Upper lobe of left lung (tissue), 4 donors: Measurements from ENCODE around the gene CALN1.

ENCODE experiments used
- POLR2AphosphoS5 ChIP-seq, 2 donors: sonication (generic); formaldehyde crosslinking; IDR thresholded peaks; one replicate each; pipeline ENCODE4 v1.5.1; 2017; ENCODE audit warnings: antibody characterized with exemption in 2 of 2
- TF ChIP-seq, protein P1 (sequence below), 6 experiments: fragments of 450-650 bp in 4 of 6; fragments of 200-600 bp in 2 of 6; sonication (generic) in 2 of 6; IDR thresholded peaks; one replicate each; pipeline ENCODE4 v1.5.1; 2016 to 2019; ENCODE audit warnings: antibody characterized with exemption in 6 of 6

DNA sequence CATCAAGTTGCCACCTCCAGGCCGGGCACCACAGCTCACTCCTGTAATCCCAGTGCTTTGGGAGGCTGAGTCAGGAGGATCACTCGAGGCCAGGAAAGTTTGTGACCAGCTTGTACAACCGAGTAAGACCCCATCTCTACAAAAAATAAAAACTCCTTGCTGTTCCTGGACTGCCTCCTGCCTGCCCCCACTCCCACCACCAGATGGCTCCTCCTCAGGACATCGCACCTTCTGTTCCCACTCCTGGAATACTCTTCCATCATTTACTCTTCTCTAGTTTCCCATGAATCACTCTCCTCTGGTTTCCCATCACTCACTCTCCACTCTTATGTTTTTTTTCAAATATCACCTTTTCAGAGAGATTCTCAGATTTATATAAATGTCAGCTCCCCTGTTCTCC lies 540.7 kb downstream of the CALN1 start:
- TF ChIP-seq POLR2AphosphoS5 (IDR thresholded peaks at IDR 0.05): no peak
- TF ChIP-seq, protein P1, sequence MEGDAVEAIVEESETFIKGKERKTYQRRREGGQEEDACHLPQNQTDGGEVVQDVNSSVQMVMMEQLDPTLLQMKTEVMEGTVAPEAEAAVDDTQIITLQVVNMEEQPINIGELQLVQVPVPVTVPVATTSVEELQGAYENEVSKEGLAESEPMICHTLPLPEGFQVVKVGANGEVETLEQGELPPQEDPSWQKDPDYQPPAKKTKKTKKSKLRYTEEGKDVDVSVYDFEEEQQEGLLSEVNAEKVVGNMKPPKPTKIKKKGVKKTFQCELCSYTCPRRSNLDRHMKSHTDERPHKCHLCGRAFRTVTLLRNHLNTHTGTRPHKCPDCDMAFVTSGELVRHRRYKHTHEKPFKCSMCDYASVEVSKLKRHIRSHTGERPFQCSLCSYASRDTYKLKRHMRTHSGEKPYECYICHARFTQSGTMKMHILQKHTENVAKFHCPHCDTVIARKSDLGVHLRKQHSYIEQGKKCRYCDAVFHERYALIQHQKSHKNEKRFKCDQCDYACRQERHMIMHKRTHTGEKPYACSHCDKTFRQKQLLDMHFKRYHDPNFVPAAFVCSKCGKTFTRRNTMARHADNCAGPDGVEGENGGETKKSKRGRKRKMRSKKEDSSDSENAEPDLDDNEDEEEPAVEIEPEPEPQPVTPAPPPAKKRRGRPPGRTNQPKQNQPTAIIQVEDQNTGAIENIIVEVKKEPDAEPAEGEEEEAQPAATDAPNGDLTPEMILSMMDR (IDR thresholded peaks at IDR 0.05): no peak
